Activated CD8-positive, alpha-beta memory T cell treated with anti-CD3 and anti-CD28 coated beads for 4 hours (primary cell): Measurements from ENCODE around the gene CTIF.
"Not testable (repeated sequence)": the region's sequence is repeated elsewhere in the genome, so short reads cannot be mapped to it uniquely, and the experiment has no call there.

Experiments
- DNase-seq, 2 donors: peaks; one replicate each; pipeline ENCODE4 v3.0.0-alpha.2; 2020; ENCODE audit warnings: low read depth in 2 of 2

CTIF gene

GRCh38 chr18:48708807-48709206 is 170.0 kb downstream of the CTIF start:
- DNase-seq, result no peak

GRCh38 chr18:48709371-48710062 is 170.7 kb downstream of the CTIF start:
- DNase-seq, result no peak

GRCh38 chr18:48711651-48712486 is 173.0 kb downstream of the CTIF start:
- no peak for DNase-seq

GRCh38 chr18:48713309-48713708 is 174.5 kb downstream of the CTIF start:
- no peak for DNase-seq

- no peak for DNase-seq
Measured at GRCh38 chr18:48714873-48715272, 176.0 kb downstream of the CTIF start.

GRCh38 chr18:48715711-48716361 is 177.0 kb downstream of the CTIF start:
- DNase-seq, result no peak

- DNase-seq, result not testable (repeated sequence)
Measured at GRCh38 chr18:48717227-48717626, 178.4 kb downstream of the CTIF start.

- DNase-seq, result no peak
Measured at GRCh38 chr18:48718251-48718959, 179.6 kb downstream of the CTIF start.

- no peak for DNase-seq
Measured at GRCh38 chr18:48719388-48719787, 180.6 kb downstream of the CTIF start.

- DNase-seq, result no peak
Measured at GRCh38 chr18:48719974-48720654, 181.3 kb downstream of the CTIF start.

- no peak for DNase-seq
Measured at GRCh38 chr18:48720655-48721025, 181.8 kb downstream of the CTIF start.

GRCh38 chr18:48721312-48721711 is 182.5 kb downstream of the CTIF start:
- no peak for DNase-seq

- DNase-seq, result no peak
Measured at GRCh38 chr18:48723016-48723415, 184.2 kb downstream of the CTIF start.

- no peak for DNase-seq
Measured at GRCh38 chr18:48723837-48724236, 185.0 kb downstream of the CTIF start.

GRCh38 chr18:48724442-48724841 is 185.6 kb downstream of the CTIF start:
- DNase-seq, result no peak

- DNase-seq, result no peak
Measured at GRCh38 chr18:48724939-48725338, 186.1 kb downstream of the CTIF start.

GRCh38 chr18:48725562-48725961 is 186.7 kb downstream of the CTIF start:
- DNase-seq, result no peak

GRCh38 chr18:48727681-48728080 is 188.8 kb downstream of the CTIF start:
- DNase-seq, result no peak

- no peak for DNase-seq
Measured at GRCh38 chr18:48728204-48728833, 189.5 kb downstream of the CTIF start.

GRCh38 chr18:48729404-48729803 is 190.6 kb downstream of the CTIF start:
- no peak for DNase-seq

GRCh38 chr18:48730010-48730409 is 191.2 kb downstream of the CTIF start:
- DNase-seq, result no peak
